Cardiac fibroblast (primary cell): ENCODE results near the gene TNS3.
A peak's percentile ranks its signal among the peaks of the same experiment; 100 is the strongest.

Experiments used
- DNase-seq, 2 donors: peaks; one replicate each; pipeline versions ENCODE4 v3.0.0 to v3.0.0-alpha.2; 2010; ENCODE audit warnings: low read depth in 2 of 2
- H3K4me3 ChIP-seq, 2 donors: replicated peaks in 1 of 2; 1 replicate in 1 of 2; 2 replicates in 1 of 2; pipeline ENCODE4 v1.5.1; 2011; ENCODE audit warnings: low read depth in 2 of 2, low read length in 2 of 2, mild to moderate bottlenecking in 2 of 2, moderate library complexity in 1 of 2
- TF ChIP-seq, protein P1 (sequence below): IDR thresholded peaks from one replicate; pipeline ENCODE4 v1.5.1; 2011; ENCODE audit warnings: low read depth, mild to moderate bottlenecking, low read length, inconsistent platforms

Gene TNS3

DNA sequence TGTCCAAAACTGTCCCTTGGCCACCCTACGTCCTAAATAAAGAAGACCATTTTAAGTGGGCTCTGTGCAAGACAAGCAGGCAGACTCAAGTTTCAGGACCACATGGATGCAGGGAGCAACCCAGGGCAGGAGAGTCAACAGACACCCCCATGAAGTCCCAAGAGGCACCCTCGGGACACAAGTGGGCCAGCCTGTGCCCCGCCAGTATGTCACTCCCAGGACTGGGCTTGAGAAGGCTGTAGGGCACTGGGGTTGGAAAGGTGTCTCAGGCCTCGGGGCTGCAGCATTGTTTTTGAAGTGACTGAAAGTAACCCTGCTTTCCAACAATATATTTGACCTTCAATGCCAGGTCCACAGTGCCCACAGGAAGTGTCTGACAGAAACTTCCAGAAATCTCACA lies 157.4 kb downstream of the TNS3 start:
- DNase-seq: no peak
- TF ChIP-seq, protein P1, sequence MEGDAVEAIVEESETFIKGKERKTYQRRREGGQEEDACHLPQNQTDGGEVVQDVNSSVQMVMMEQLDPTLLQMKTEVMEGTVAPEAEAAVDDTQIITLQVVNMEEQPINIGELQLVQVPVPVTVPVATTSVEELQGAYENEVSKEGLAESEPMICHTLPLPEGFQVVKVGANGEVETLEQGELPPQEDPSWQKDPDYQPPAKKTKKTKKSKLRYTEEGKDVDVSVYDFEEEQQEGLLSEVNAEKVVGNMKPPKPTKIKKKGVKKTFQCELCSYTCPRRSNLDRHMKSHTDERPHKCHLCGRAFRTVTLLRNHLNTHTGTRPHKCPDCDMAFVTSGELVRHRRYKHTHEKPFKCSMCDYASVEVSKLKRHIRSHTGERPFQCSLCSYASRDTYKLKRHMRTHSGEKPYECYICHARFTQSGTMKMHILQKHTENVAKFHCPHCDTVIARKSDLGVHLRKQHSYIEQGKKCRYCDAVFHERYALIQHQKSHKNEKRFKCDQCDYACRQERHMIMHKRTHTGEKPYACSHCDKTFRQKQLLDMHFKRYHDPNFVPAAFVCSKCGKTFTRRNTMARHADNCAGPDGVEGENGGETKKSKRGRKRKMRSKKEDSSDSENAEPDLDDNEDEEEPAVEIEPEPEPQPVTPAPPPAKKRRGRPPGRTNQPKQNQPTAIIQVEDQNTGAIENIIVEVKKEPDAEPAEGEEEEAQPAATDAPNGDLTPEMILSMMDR: no peak
- no peak overlapping the region for H3K4me3 ChIP-seq

DNA sequence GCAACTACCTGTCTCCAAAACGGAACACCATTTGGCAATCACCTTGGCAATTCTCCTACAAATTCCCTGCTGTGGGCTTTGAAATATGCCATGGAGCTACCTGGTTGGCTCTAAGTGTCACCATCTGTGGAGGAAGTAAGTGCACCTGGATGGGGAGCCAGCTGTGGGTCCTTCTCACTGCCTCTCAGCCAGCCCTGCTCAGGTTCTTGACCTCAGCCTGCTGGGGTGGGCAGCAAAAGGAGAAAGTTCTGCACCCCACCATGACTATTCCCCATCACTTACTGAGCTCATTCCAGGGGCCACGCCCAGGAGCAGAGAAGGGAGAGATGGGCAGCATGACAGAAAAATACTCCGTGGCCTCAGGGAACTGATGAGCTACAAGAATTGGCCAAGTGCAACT lies 158.7 kb downstream of the TNS3 start:
- H3K4me3 ChIP-seq: no peak overlapping the region
- TF ChIP-seq, protein P1: no peak
- DNase-seq: no peak

DNA sequence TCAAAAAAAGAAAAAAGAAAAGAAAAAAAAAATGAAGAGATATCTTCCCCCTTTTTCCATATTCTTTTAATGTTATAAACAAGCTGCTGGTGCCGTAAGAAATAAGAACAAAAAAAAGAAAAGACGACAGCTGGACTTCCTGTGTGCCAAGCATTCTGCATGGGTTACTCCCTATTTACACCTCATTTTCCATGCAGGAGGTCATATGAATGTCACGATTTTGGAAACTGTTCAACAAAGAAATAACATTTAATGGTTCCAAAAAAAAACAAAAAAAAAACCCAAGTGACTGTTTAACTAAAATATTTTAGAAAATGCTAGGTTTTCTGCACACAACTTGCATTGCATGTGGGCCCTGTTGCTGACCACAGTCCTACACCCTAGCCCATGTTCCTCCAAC lies 159.3 kb downstream of the TNS3 start:
- DNase-seq: peak in 1 of 2 donors; percentile 45
- no peak overlapping the region for H3K4me3 ChIP-seq
- TF ChIP-seq, protein P1: no peak

DNA sequence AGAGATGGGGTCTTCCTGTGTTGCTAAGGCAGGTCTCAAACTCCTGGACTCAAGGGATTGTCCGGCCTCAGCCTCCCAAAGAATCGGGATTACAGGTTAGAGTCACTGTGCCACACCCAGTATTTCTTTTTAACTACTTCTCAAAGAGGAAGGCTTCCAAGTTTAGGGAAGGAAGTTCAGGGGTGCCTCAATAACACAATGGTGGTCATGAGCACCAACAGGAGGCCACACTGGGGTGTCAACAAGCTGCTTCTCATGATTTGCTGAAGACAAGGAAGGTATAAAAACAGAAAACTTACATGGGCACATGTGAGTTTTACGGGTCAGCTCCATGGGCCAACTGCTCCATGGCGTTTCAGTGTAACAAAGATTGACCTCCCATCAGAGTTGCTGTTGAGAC lies 160.5 kb downstream of the TNS3 start:
- TF ChIP-seq, protein P1: no peak
- no peak overlapping the region for H3K4me3 ChIP-seq
- DNase-seq: no peak

DNA sequence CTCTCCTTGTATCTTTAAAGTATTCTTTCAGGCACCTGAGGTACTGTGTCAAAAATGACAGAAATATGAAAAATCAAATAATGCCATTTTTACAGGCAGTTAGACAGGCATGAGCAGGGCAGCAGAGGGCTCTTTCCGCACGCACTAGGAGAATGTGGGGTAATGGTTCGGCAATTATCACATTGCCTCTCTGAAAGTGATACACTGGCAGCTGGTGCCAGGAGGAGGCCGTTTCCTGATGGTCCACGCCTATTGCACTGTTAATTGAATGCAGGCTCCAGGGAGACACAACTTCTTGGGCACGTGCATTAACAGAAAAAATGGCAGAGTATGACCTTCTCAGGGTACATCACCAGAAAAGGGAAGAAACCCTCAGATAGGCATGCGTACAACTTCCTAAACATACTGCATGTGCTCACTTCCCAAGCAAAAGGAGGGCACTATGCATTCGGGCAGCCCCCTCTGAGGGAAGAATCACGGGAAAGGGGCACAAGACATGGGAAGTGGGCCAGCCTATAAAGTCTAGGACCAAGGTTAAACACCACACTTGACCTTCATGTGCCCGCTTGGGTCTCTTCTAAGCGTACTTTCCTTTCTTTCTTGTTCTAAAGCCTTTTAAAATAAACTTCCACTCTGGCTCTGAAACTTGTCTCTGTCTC lies 161.7 kb downstream of the TNS3 start:
- DNase-seq: no peak
- H3K4me3 ChIP-seq: no peak overlapping the region

DNA sequence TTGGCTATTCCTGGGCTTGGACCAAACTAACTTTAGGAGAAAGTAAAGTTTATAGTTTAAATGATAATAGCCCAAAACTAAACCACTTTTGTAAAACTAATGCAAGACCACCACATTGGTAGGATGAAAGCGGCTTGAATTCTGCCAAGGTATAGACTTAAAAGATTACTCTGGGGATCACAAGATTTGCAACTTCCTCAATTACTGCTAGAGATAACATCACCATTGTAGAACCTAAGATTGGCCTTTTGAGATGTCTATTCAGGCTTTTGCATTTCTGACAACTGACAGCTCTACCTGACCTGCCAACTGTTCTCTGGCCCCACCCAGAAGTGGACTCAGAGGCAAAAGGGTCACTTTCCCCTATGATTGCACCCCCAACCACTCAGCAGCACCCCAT lies 162.4 kb downstream of the TNS3 start:
- TF ChIP-seq, protein P1: no peak
- H3K4me3 ChIP-seq: no peak overlapping the region
- no peak for DNase-seq

More for the DNA sequence above, 161.7 kb downstream of the TNS3 start:
- TF ChIP-seq, protein P1: no peak
